Mesenteric fat pad (tissue), 1 donor: ENCODE data around the gene KRT4. TPM values are rescaled to one million over a fixed set of nuclear protein-coding genes. Genes with fewer than 3 reads are reported as not detected.

Experiments used
- DNase-seq: peaks from one replicate; pipeline ENCODE4 v3.0.0-alpha.2; 2020; ENCODE audit warnings: low spot score
- total RNA-seq: library from RNA; stranded (reverse); fragmentation: NEBNext Ultra II Directional; extraction: Animal tissue kit (Norgen Biotek cat#: 25700); gene quantifications from one replicate; pipeline ENCODE4 v1.2.1, GENCODE V29; 2021
- donor health status: DM: yes; HTN: yes; CAD: no.

KRT4 gene
- total RNA-seq, 1 donor from 2014 or later: not detected

- no peak for DNase-seq
Measured at GRCh38 chr12:52822771-52823510, 9.0 kb upstream of the KRT4 start.

- DNase-seq: no peak
Measured at GRCh38 chr12:52821826-52822660, 8.1 kb upstream of the KRT4 start.

GRCh38 chr12:52821071-52821730 is 7.3 kb upstream of the KRT4 start:
- DNase-seq: no peak

GRCh38 chr12:52820521-52820920 is 6.6 kb upstream of the KRT4 start:
- no peak for DNase-seq

DNA sequence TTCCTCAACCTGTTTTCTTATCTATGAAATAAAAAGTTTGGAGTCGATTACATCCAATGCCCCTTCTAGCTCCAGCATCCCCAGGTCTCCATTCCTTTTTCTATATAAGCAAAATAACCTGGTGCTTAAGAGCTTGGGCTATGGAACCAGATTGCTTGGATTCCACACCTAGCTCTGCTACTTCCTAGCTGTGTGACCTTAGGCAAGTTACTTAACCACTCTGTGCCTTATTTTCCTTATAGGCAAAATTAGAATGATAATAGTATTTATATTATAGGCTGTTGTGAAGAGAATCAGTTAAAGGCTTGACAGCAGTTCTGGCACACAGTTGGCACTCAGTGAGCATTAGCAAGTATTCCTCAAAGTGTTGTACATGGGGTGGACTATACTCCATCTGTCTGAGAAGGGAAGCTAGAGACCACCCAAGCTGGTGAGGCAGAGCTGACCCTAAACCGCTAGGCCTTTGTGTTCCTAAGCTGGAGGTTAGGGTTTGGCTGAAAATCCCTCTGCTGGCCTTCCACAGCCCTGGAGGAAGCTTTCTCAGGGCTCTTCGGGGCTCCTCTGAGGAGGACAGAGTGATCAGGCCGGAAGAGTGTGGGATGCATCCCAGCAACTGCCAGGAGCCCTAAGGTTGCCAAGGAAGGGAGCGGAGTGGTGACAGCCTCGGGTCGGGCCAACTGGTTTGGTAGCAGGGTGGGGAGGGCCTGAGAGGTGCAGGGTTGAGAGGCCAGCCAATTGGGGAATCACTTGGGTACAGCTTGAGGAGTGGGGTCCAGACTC is 6.0 kb upstream of the KRT4 start:
- DNase-seq: no peak

DNA sequence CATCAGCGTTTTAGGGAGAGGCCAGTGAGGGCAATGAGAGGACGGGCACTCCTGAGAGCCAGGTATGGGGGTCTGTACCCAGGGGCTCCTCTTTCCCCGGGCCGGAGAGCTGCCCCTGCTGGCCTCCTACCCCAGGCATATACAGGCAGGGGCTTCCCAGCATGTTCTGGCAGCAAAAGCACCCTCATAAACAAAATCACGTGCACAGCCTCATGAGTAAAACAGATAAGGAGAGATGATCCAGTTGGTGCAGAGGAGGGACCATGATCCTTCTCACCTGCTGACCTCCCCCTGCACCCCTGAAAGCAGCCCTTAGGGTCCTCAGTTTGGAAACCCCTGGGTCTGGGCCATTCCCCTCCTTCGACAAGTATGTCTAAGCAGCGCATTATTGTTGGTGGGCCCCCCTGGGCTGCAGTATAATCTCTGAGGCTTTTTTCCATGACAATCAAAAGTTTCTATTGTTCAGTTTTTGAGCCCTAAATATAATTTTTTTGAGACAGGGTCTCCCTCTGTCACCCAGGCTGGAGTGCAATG is 5.0 kb upstream of the KRT4 start:
- DNase-seq: no peak

GRCh38 chr12:52818388-52818787 is 4.5 kb upstream of the KRT4 start:
- no peak for DNase-seq

GRCh38 chr12:52817699-52818238 is 3.9 kb upstream of the KRT4 start:
- no peak for DNase-seq

GRCh38 chr12:52817003-52817698 is 3.2 kb upstream of the KRT4 start:
- no peak for DNase-seq

DNA sequence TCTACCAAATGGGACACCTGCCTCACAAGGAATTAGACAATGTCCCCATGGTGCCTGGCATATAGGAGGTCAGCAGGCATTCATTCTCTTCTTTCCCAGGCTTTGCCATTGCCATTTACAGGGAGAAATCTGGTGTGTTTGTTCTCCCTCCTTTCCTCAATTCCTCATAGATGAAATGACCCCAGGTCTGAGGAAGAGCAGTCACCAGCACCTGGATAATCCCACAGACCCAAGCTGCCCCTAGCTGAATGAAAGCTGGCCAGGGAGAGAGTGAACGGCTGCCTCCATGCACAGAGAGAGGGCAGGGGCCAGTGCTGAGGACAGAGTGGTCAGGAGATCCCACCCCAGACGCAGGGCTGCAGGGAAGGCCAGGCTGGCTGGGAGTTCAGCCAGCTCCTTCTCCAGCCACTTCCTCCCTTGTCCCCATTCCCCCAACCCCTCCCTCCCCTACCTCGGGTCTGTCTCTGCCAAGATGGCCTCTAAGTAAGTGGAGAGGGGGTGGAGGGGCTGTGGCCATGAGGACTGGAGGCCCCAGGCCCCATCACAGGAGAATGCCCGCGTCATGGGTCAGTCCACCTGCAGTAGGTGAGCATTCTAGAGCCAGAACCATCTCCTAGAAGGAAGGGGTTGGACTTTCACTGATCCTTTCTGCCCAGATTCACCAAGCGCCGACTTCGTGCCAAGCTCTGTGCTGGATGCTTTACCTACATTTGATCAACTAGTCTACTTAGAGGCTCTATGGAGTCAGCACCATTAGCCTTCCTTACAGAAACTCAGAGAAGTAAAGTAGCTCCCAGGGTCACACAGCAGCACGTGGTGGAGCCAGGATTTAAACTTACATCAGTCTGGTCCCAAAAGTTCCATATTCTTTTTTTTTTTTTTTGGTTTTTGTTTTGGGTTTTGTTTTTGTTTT is 2.0 kb upstream of the KRT4 start:
- no peak for DNase-seq

DNA sequence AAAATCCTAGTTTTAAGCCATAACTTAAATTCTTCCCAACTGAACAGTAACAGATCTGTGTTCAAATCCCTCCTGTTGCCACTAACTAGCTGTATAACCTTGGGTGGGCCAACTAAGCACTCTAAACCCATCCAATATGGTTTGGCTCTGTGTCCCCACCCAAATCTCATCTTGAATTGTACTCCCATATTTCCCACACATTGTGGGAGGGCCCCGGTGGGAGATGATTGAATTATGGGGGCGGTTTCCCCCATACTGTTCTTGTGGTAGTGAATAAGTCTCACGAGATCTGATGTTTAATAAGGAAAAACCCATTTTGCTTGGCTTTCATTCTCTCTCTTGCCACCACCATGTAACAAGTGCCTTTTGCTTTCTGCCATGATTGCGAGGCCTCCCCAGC is 1.2 kb upstream of the KRT4 start:
- DNase-seq: no peak

DNA sequence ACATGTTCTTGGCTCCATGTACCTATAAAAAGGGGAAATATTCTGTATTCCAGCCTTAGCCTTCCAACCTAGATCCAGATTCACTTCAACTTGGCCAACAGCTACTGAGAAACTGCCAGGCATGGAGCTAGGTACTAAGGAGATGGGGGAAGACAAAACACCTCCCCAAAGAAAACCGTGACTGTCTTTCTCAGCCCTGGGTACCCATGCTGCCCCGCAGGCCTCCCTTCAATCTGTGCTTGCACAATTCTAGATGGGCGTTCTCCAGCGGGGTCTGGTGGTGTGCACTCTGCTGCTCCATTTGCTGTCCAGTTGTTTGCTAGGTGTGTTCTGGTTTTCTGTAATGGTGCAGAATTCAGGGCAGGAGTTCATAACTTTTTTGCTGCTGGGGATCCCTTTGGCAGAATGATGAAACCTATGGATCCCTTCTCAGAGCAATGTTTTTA is 817 bp upstream of the KRT4 start:
- DNase-seq: no peak

- DNase-seq: no peak
Measured at GRCh38 chr12:52813203-52813819, 605 bp downstream of the KRT4 start.

DNA sequence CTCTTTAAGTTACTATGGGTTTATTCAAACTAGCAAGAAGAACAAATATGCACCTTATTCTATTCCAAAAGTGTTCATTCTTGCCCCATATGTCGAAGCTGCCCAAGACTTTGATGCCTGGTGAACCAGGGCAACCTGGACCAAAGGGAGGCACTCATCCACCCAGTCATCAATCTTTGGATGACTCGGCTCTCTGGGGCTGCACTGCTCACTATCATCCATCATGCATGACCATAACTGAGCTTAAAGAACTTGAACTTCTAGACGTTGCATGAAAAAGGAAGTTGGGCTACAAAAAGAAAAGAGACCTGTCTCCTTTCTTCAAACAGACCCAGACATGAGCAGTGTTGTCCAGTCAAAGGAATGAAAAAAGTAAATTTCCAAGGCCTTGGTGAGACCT is 1.2 kb downstream of the KRT4 start:
- no peak for DNase-seq

GRCh38 chr12:52812073-52812400 is 1.9 kb downstream of the KRT4 start:
- DNase-seq: no peak

- DNase-seq: no peak
Measured at GRCh38 chr12:52811191-52812072, 2.5 kb downstream of the KRT4 start.

DNA sequence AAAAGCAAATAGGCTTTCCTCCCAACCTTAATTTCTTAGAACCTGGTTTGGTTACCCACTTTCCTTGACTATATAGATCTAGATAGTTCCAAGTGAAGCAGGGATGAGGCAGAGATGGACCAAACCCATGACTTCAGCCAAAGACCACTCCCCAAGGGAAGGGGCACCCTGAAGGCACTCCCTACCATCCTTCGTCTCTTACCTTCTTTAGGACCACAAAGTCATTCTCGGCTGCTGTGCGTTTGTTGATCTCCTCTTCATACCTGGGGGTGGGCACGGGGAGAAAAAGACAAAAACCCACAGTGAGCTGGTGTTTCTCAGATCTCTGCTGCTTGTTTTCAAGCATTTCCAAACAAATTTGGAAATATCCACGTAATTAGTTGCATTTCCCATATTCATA is 3.4 kb downstream of the KRT4 start:
- no peak for DNase-seq

- no peak for DNase-seq
Measured at GRCh38 chr12:52809166-52809565, 4.8 kb downstream of the KRT4 start.
